Measurements from ENCODE around the gene ELF5. TPM values are rescaled to one million over a fixed set of nuclear protein-coding genes. Genes with fewer than 3 reads are reported as not detected.

The ELF5 gene
- total RNA-seq, 6 experiments from 2014 or later: 0.09 to 0.22 TPM; not detected in 4

GRCh38 chr11:34540870-34541269 is 27.3 kb upstream of the ELF5 start:
- WGBS (ENCODE audit: insufficient coverage, low coverage, low lambda C conversion rate, missing lambda C conversion rate): 50% methylated on average over 4 of the region's 6 CpGs
- DNase-seq: no peak
- no peaks in the 10 kb centered on the region for H3K27me3 ChIP-seq
- H3K36me3 ChIP-seq: no peaks in the 10 kb centered on the region
- H3K9me3 ChIP-seq: no peaks in the 10 kb centered on the region
- no peak for TF ChIP-seq POLR2A (IDR thresholded peaks at IDR 0.05)
- TF ChIP-seq CTCF (IDR thresholded peaks at IDR 0.05): no peak
- no peaks in the 10 kb centered on the region for H3K4me1 ChIP-seq
- no peak overlapping the region for H3K27ac ChIP-seq
- intact Hi-C loops (cut with DNase I): no loop called here
- no peak for ATAC-seq
- H3K4me3 ChIP-seq: no peak overlapping the region

- WGBS (ENCODE audit: insufficient coverage, low coverage, low lambda C conversion rate, missing lambda C conversion rate): 60% methylated on average over 1 of the region's 1 CpG
- intact Hi-C loops (cut with DNase I): no loop called here
- no peak for DNase-seq
- TF ChIP-seq CTCF (IDR thresholded peaks at IDR 0.05) (no peak), POLR2A (IDR thresholded peaks at IDR 0.05) (no peak)
- ATAC-seq: no peak
- Histone ChIP-seq H3K4me3 (no peak overlapping the region), H3K9me3 (no peaks in the 10 kb centered on the region), H3K4me1 (no peaks in the 10 kb centered on the region), H3K36me3 (no peaks in the 10 kb centered on the region), H3K27me3 (no peaks in the 10 kb centered on the region), H3K27ac (no peak overlapping the region)
Observed at GRCh38 chr11:34537636-34538035, 24.0 kb upstream of the ELF5 start.

GRCh38 chr11:34536056-34536455 is 22.5 kb upstream of the ELF5 start:
- Histone ChIP-seq H3K27me3 (no peaks in the 10 kb centered on the region), H3K36me3 (no peaks in the 10 kb centered on the region), H3K4me1 (no peaks in the 10 kb centered on the region), H3K9me3 (no peaks in the 10 kb centered on the region), H3K4me3 (no peak overlapping the region), H3K27ac (no peak overlapping the region)
- DNase-seq (no peak), ATAC-seq (peak in 1 of 4 donors; percentile 28)
- TF ChIP-seq CTCF (IDR thresholded peaks at IDR 0.05) (no peak), POLR2A (IDR thresholded peaks at IDR 0.05) (no peak)
- intact Hi-C loops (cut with DNase I): no loop called here

GRCh38 chr11:34534826-34535225 is 21.2 kb upstream of the ELF5 start:
- no peak for TF ChIP-seq POLR2A (IDR thresholded peaks at IDR 0.05)
- TF ChIP-seq CTCF (IDR thresholded peaks at IDR 0.05): no peak
- no peaks in the 10 kb centered on the region for H3K27me3 ChIP-seq
- H3K36me3 ChIP-seq: no peaks in the 10 kb centered on the region
- intact Hi-C loops (cut with DNase I): no loop called here
- no peak overlapping the region for H3K27ac ChIP-seq
- peaks cover 0 to 4% (median 0%) of the 10 kb centered on the region in 4 donors for H3K4me1 ChIP-seq
- H3K4me3 ChIP-seq: no peak overlapping the region
- 69% methylated on average over 3 of the region's 3 CpGs for WGBS (ENCODE audit: insufficient coverage, low coverage, low lambda C conversion rate, missing lambda C conversion rate)
- ATAC-seq: no peak
- H3K9me3 ChIP-seq: no peaks in the 10 kb centered on the region
- DNase-seq: no peak

DNA sequence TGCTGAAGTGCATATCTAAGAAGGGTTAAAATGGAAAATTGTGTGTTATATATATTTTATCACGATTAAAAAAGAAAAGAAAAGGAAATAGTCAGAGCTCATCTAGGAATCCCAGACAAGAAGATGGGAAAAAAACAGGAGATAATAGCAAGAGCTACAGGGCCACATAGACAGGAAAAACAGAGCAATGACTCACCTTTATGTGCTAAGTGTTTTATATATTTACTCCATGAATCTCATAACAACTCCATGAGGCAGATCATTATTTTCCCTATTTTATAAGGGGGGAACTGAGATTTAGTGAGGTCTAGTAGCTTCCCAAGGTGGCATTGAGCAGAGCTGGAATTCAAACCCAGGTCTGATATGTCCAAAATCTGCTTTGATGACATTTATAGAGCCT is 18.1 kb upstream of the ELF5 start:
- no peak for ATAC-seq
- 40% methylated on average over 1 of the region's 1 CpG for WGBS (ENCODE audit: insufficient coverage, low coverage, low lambda C conversion rate, missing lambda C conversion rate)

More for the DNA sequence above, 18.1 kb upstream of the ELF5 start:
- no peak for DNase-seq
- Histone ChIP-seq H3K9me3 (no peaks in the 10 kb centered on the region), H3K4me1 (peaks cover 0 to 23% (median 6%) of the 10 kb centered on the region in 4 donors), H3K27ac (no peak overlapping the region), H3K36me3 (no peaks in the 10 kb centered on the region), H3K4me3 (no peak overlapping the region), H3K27me3 (no peaks in the 10 kb centered on the region)
- intact Hi-C loops (cut with DNase I): no loop called here
- TF ChIP-seq CTCF (IDR thresholded peaks at IDR 0.05) (no peak), POLR2A (IDR thresholded peaks at IDR 0.05) (no peak)

All from right lobe of liver (tissue), 6 donors.